CD14-positive monocyte (primary cell): ENCODE measurements around the gene CASP10. TPM values are rescaled to one million over a fixed set of nuclear protein-coding genes. Genes with fewer than 3 reads are reported as not detected.

ENCODE experiments used
- DNase-seq, 3 donors: peaks; one replicate each; pipeline ENCODE4 v3.0.0-alpha.2; 2011 to 2022
- H2AFZ ChIP-seq: 2 replicates; pipeline ENCODE4 v1.6.0; 2012; ENCODE audit warnings: mild to moderate bottlenecking, low read depth, low read length, inconsistent platforms; ENCODE audit not compliant: insufficient read depth, poor library complexity, severe bottlenecking
- H3K27ac ChIP-seq, 2 donors: 1 replicate in 1 of 2; 2 replicates in 1 of 2; pipeline ENCODE4 v1.5.1; 2012 to 2013; ENCODE audit warnings: low read length in 2 of 2, control low read depth in 1 of 2, inconsistent platforms in 1 of 2, low read depth in 1 of 2, mild to moderate bottlenecking in 1 of 2
- H3K27me3 ChIP-seq, 2 donors: one replicate each; pipeline versions ENCODE4 v1.6.0 to v1.6.1; 2011 to 2013; ENCODE audit warnings: low read length in 2 of 2; ENCODE audit not compliant: control insufficient read depth in 2 of 2, insufficient read depth in 2 of 2
- H3K36me3 ChIP-seq, 2 donors: replicated peaks in 1 of 2; 1 replicate in 1 of 2; 2 replicates in 1 of 2; pipeline versions ENCODE4 v1.5.1 to v1.6.1; 2012 to 2013; ENCODE audit warnings: low read length in 2 of 2, control low read depth in 1 of 2, inconsistent platforms in 1 of 2, mild to moderate bottlenecking in 1 of 2; ENCODE audit not compliant: insufficient read depth in 2 of 2, control insufficient read depth in 1 of 2
- H3K4me1 ChIP-seq, 2 donors: 1 replicate in 1 of 2; 2 replicates in 1 of 2; pipeline versions ENCODE4 v1.5.1 to v1.6.1; 2012 to 2013; ENCODE audit warnings: low read length in 2 of 2, control low read depth in 1 of 2, inconsistent platforms in 1 of 2, mild to moderate bottlenecking in 1 of 2, moderate library complexity in 1 of 2; ENCODE audit not compliant: insufficient read depth in 2 of 2, control insufficient read depth in 1 of 2
- H3K4me2 ChIP-seq: replicated peaks from 2 replicates; pipeline ENCODE3; 2012; ENCODE audit warnings: low read length, moderate library complexity, mild to moderate bottlenecking; ENCODE audit not compliant: poor library complexity, severe bottlenecking; ENCODE audit errors: extremely low read depth
- H3K4me3 ChIP-seq, 3 experiments: fragments of 200-600 bp in 1 of 3; sonication (generic) in 1 of 3; replicated peaks in 1 of 3; 1 replicate in 2 of 3; 2 replicates in 1 of 3; pipeline ENCODE4 v1.5.1; 2011 to 2013; ENCODE audit warnings: low read length in 3 of 3, mild to moderate bottlenecking in 3 of 3, control low read depth in 2 of 3, low read depth in 2 of 3, inconsistent platforms in 1 of 3, moderate library complexity in 1 of 3
- H3K79me2 ChIP-seq: 2 replicates; pipeline ENCODE4 v1.6.0; 2012; ENCODE audit warnings: mild to moderate bottlenecking, control low read depth, inconsistent platforms, low read length, moderate library complexity; ENCODE audit not compliant: insufficient read depth
- H3K9ac ChIP-seq: 2 replicates; pipeline ENCODE4 v1.6.0; 2017; ENCODE audit warnings: low read length, mild to moderate bottlenecking; ENCODE audit not compliant: insufficient read depth, poor library complexity, severe bottlenecking
- H3K9me3 ChIP-seq, 2 donors: replicated peaks in 1 of 2; 1 replicate in 1 of 2; 2 replicates in 1 of 2; pipeline versions ENCODE4 v1.5.1 to v1.6.1; 2012 to 2013; ENCODE audit warnings: low read length in 2 of 2, control low read depth in 1 of 2; ENCODE audit not compliant: control insufficient read depth in 1 of 2, insufficient read depth in 1 of 2
- H4K20me1 ChIP-seq: 2 replicates; pipeline ENCODE4 v1.6.0; 2012; ENCODE audit warnings: mild to moderate bottlenecking, low read length, control low read depth, moderate library complexity; ENCODE audit not compliant: insufficient read depth
- H3K27ac Mint-ChIP-seq, 7 donors: one replicate each; pipeline ENCODE4 v1.8.0; 2020; ENCODE audit warnings: mild to moderate bottlenecking in 7 of 7, mixed read lengths in 7 of 7, moderate library complexity in 6 of 7, inconsistent platforms in 2 of 7
- H3K27me3 Mint-ChIP-seq, 3 donors: one replicate each; pipeline ENCODE4 v1.8.0; 2021 to 2022; ENCODE audit warnings: low read depth in 3 of 3, mild to moderate bottlenecking in 3 of 3, mixed read lengths in 3 of 3, moderate library complexity in 3 of 3, inconsistent platforms in 1 of 3
- H3K36me3 Mint-ChIP-seq, 2 donors: one replicate each; pipeline ENCODE4 v1.8.0; 2020; ENCODE audit warnings: mixed read lengths in 2 of 2, inconsistent platforms in 1 of 2, mild to moderate bottlenecking in 1 of 2
- H3K4me1 Mint-ChIP-seq: one replicate; pipeline ENCODE4 v1.8.0; 2020; ENCODE audit warnings: mild to moderate bottlenecking, mixed read lengths
- H3K4me3 Mint-ChIP-seq, 2 donors: one replicate each; pipeline ENCODE4 v1.8.0; 2020; ENCODE audit warnings: mild to moderate bottlenecking in 2 of 2, mixed read lengths in 2 of 2, moderate library complexity in 1 of 2
- H3K9me3 Mint-ChIP-seq, 7 donors: one replicate each; pipeline ENCODE4 v1.8.0; 2020 to 2022; ENCODE audit warnings: mixed read lengths in 7 of 7, mild to moderate bottlenecking in 6 of 7, moderate library complexity in 6 of 7, inconsistent platforms in 2 of 7
- WGBS: methylation state at CpG from one replicate; pipeline ENCODE4 v1.1.5; 2013; ENCODE audit warnings: missing lambda C conversion rate; ENCODE audit not compliant: insufficient coverage; 5-methylcytosine and 5-hydroxymethylcytosine counted together
- intact Hi-C, 2 donors: fragments of 100-400 bp; cut with micrococcal nuclease; formaldehyde crosslinking; loops; one replicate each; pipeline versions ENCODE4 v1.15.0 to v1.15.1; 2023
- polyA plus RNA-seq, 3 donors: library from polyadenylated mRNA; depleted of rRNA in 1 of 3; unstranded in 2 of 3; stranded (reverse) in 1 of 3; fragments of 300-500 nt in 2 of 3; fragments of >200 nt in 1 of 3; fragmentation: Illumina TruSeq in 2 of 3; gene quantifications; 1 replicate in 2 of 3; 2 replicates in 1 of 3; pipeline ENCODE4 v1.2.3, GENCODE V29; 2012 to 2021
- TF ChIP-seq, protein P1 (sequence below): fragments of 200-600 bp; IDR thresholded peaks from one replicate; pipeline ENCODE4 v1.8.0; 2022; ENCODE audit warnings: antibody characterized with exemption, mild to moderate bottlenecking

Gene CASP10
- polyA plus RNA-seq, 3 donors: 17.7 to 23.3 (median 18.9) TPM

DNA sequence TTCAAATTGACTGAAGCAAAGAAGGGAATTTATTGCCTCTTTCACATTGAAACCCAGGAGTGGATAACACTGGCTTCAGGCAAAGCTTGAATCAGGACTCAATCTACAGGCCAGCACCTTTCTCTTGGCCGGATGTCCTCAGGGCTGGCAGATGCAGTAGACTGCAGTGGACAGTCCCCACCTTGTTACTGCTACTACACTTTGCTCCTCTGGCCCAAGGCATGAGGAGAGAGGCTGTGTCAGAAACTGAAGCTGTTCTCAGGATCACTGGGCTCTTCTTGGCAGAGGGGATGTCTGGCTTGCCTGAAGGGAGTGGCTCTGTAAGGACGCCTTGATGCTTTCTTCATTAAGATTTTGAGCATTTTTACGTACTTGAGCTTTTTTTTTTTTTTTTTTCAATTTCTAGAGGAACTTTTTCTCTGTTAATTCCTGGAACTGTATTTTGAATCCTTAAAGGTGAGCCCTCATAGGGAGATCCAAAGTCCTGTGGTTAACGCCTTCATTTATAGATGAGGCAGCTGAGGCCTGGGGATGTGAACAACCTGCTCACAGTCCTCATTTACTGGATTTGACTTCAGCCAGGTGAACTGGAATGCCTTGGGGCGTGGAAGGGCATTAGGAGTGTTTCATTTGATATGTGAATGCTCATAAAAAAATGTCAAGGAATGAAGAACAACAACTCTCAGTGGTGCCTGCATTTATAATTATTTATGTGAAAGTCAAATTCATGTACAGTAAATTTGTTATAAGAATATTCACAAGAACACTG, 36.6 kb downstream of the CASP10 start:
- peaks cover 14% of the 10 kb centered on the region in 2 donors for H3K4me1 ChIP-seq
- Mint-ChIP-seq H3K36me3 (peaks cover 63 to 70% of the 10 kb centered on the region in 2 donors), H3K4me3 (peak overlapping the region in 1 of 2 donors; percentile 6), H3K27me3 (no peaks in the 10 kb centered on the region), H3K9me3 (no peaks in the 10 kb centered on the region), H3K4me1 (peaks cover 32% of the 10 kb centered on the region), H3K27ac (peak overlapping the region; percentile 9 to 79 (median 63))
- no peak overlapping the region for H3K4me2 ChIP-seq
- 100% methylated on average over 1 of the region's 5 CpGs for WGBS
- TF ChIP-seq, protein P1, sequence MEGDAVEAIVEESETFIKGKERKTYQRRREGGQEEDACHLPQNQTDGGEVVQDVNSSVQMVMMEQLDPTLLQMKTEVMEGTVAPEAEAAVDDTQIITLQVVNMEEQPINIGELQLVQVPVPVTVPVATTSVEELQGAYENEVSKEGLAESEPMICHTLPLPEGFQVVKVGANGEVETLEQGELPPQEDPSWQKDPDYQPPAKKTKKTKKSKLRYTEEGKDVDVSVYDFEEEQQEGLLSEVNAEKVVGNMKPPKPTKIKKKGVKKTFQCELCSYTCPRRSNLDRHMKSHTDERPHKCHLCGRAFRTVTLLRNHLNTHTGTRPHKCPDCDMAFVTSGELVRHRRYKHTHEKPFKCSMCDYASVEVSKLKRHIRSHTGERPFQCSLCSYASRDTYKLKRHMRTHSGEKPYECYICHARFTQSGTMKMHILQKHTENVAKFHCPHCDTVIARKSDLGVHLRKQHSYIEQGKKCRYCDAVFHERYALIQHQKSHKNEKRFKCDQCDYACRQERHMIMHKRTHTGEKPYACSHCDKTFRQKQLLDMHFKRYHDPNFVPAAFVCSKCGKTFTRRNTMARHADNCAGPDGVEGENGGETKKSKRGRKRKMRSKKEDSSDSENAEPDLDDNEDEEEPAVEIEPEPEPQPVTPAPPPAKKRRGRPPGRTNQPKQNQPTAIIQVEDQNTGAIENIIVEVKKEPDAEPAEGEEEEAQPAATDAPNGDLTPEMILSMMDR: no peak
- peaks cover 38 to 68% of the 10 kb centered on the region in 2 donors for H3K36me3 ChIP-seq
- H4K20me1 ChIP-seq: peaks cover 4% of the 10 kb centered on the region
- H2AFZ ChIP-seq: no peak overlapping the region
- H3K9ac ChIP-seq: no peak overlapping the region
- no peaks in the 10 kb centered on the region for H3K9me3 ChIP-seq
- intact Hi-C loops: no loop called here
- DNase-seq: no peak
- no peaks in the 10 kb centered on the region for H3K27me3 ChIP-seq
- H3K4me3 ChIP-seq: no peak overlapping the region
- peaks cover 6% of the 10 kb centered on the region for H3K79me2 ChIP-seq
- peak overlapping the region in 1 of 2 donors; percentile 59 for H3K27ac ChIP-seq

DNA sequence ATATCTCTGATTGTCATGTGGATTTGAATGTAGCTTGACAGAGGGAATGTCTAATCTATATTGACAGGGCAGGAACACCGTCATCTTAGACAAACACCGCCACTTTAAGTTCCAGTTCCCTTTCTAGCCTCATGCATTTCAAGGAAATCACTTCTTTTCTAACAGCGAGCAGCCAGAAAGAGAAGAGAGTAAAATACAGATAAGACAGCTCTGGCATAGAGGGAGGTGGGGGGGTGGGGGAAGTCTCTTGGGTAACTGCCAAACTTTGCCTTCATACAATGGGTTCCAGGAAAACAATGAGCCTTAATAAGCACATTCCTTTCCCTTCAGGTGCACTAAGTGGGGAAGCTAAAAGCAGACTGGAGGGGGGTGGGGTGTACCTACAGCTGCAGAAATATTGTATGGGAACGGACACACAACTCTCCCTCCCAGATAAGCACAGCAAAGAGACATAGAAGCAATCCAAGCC, 37.2 kb downstream of the CASP10 start:
- peak overlapping the region in 5 of 7 donors; percentile 56 to 79 (median 71) for H3K27ac Mint-ChIP-seq

More for the DNA sequence above, 37.2 kb downstream of the CASP10 start:
- no peaks in the 10 kb centered on the region for H3K9me3 ChIP-seq
- H3K4me3 Mint-ChIP-seq: peak overlapping the region in 1 of 2 donors; percentile 6
- H3K27me3 Mint-ChIP-seq: peaks cover 0 to 3% (median 0%) of the 10 kb centered on the region in 3 donors
- no peak overlapping the region for H3K4me2 ChIP-seq
- H3K36me3 Mint-ChIP-seq: peaks cover 66 to 70% of the 10 kb centered on the region in 2 donors
- peaks cover 14% of the 10 kb centered on the region in 2 donors for H3K4me1 ChIP-seq
- H3K79me2 ChIP-seq: peaks cover 6% of the 10 kb centered on the region
- H3K4me3 ChIP-seq: no peak overlapping the region
- H3K27me3 ChIP-seq: no peaks in the 10 kb centered on the region
- H3K9ac ChIP-seq: no peak overlapping the region
- no peak for DNase-seq
- H3K4me1 Mint-ChIP-seq: peaks cover 31% of the 10 kb centered on the region
- no peaks in the 10 kb centered on the region for H3K9me3 Mint-ChIP-seq
- peaks cover 38 to 68% of the 10 kb centered on the region in 2 donors for H3K36me3 ChIP-seq
- no peak overlapping the region for H2AFZ ChIP-seq
- peaks cover 4% of the 10 kb centered on the region for H4K20me1 ChIP-seq
- peak overlapping the region in 1 of 2 donors; percentile 59 for H3K27ac ChIP-seq
- intact Hi-C loops: no loop called here
- TF ChIP-seq, protein P1: no peak
- no CpG with 5 or more reads among the region's 4 CpGs for WGBS
